SU-DHL-6 (cell line): ENCODE measurements around the gene OR2T27.
"Not testable (repeated sequence)": the region's sequence is repeated elsewhere in the genome, so short reads cannot be mapped to it uniquely, and the experiment has no call there.

ENCODE experiments used
- H2AFZ ChIP-seq: fragments of 200-600 bp; sonication (generic); 2 replicates; pipeline ENCODE4 v1.6.1; 2014; ENCODE audit warnings: low read depth, mild to moderate bottlenecking, moderate library complexity, mixed read lengths, antibody characterized with exemption, low read length; ENCODE audit not compliant: severe bottlenecking
- H3F3A ChIP-seq: fragments of 200-600 bp; shearing (Covaris generic); 2 replicates; pipeline ENCODE4 v1.6.0; 2016; ENCODE audit warnings: antibody characterized with exemption, mild to moderate bottlenecking; ENCODE audit not compliant: insufficient read depth
- H3K27ac ChIP-seq: fragments of 200-600 bp; sonication (generic); 2 replicates; pipeline ENCODE4 v1.5.1; 2016; ENCODE audit warnings: low read depth, mild to moderate bottlenecking, low read length, moderate library complexity, mixed read lengths
- H3K27me3 ChIP-seq: fragments of 200-600 bp; sonication (generic), shearing (Covaris generic); 2 replicates; pipeline ENCODE4 v1.6.0; 2014; ENCODE audit warnings: mild to moderate bottlenecking, low read length
- H3K36me3 ChIP-seq: fragments of 200-600 bp; sonication (generic); 2 replicates; pipeline ENCODE4 v1.6.1; 2014; ENCODE audit warnings: mild to moderate bottlenecking, low read length, mixed read lengths
- H3K4me2 ChIP-seq: fragments of 300-600, 200-600 bp; shearing (Covaris generic), sonication (generic); 2 replicates; pipeline ENCODE4 v1.6.0; 2014; ENCODE audit warnings: low read length, low read depth, mild to moderate bottlenecking; ENCODE audit not compliant: poor library complexity, severe bottlenecking
- H3K4me3 ChIP-seq: fragments of 200-600 bp; sonication (generic); 2 replicates; pipeline ENCODE4 v1.5.1; 2014; ENCODE audit warnings: antibody characterized with exemption, low read length, mild to moderate bottlenecking, mixed read lengths; ENCODE audit not compliant: insufficient read depth, poor library complexity, severe bottlenecking
- H3K79me2 ChIP-seq: fragments of 200-600 bp; sonication (generic); 2 replicates; pipeline ENCODE4 v1.6.1; 2014; ENCODE audit warnings: mild to moderate bottlenecking, low read length, moderate library complexity; ENCODE audit not compliant: insufficient read depth
- H3K9ac ChIP-seq: fragments of 200-600 bp; sonication (generic); 2 replicates; pipeline ENCODE4 v1.7.0; 2014; ENCODE audit warnings: mild to moderate bottlenecking, low read length
- H3K9me2 ChIP-seq: fragments of 200-600 bp; sonication (generic); replicated peaks from 2 replicates; pipeline ENCODE4 v1.6.1; 2014; ENCODE audit warnings: low read length; ENCODE audit not compliant: insufficient read depth
- H3K9me3 ChIP-seq: fragments of 200-600 bp; sonication (generic); 2 replicates; pipeline ENCODE4 v1.6.1; 2014; ENCODE audit warnings: low read length, mixed read lengths; ENCODE audit not compliant: insufficient read depth
- H4K20me1 ChIP-seq: fragments of 200-600 bp; sonication (generic); 2 replicates; pipeline ENCODE4 v1.6.1; 2014; ENCODE audit warnings: low read depth, mild to moderate bottlenecking, antibody characterized with exemption, low read length, moderate library complexity, mixed read lengths
- CTCF ChIP-seq: fragments of 200-600 bp; sonication (generic); IDR thresholded peaks from one replicate; pipeline ENCODE4 v1.5.1; 2017; ENCODE audit warnings: antibody characterized with exemption, mild to moderate bottlenecking, low read length, moderate library complexity; ENCODE audit not compliant: insufficient read depth, poor library complexity, severe bottlenecking
- EZH2phosphoT487 ChIP-seq: fragments of 200-600 bp; sonication (generic), shearing (Covaris generic); conservative IDR thresholded peaks from 2 replicates; pipeline ENCODE4 v1.6.1; 2018; ENCODE audit warnings: mild to moderate bottlenecking, antibody characterized with exemption, low read length, moderate library complexity, mixed read lengths

Gene OR2T27

DNA sequence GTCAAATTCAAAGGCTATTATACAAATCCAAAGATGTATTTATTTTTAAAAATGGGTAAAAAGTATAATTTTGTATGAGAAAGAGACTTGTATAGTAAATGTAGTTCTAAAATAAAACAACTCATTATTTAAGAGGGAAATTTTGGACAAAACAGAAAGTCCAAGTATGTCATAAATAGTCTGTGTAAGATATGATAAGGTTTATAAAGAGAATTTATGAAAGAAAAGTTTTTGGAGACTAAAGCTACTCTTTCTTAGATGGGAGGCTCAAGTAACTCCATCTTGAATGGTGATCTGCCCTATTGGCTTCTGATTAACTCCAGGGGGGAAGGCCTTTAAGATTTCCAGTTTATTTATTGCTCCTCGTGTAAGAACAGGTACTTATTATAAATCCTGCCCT lies 14.7 kb upstream of the OR2T27 start:
- H2AFZ ChIP-seq, result no peak overlapping the region
- TF ChIP-seq EZH2phosphoT487, result no peak
- no peak for TF ChIP-seq CTCF
- no peak overlapping the region for H3K9ac ChIP-seq
- no peaks in the 10 kb centered on the region for H3F3A ChIP-seq
- no peaks in the 10 kb centered on the region for H4K20me1 ChIP-seq
- no peak overlapping the region for H3K4me2 ChIP-seq
- no peaks in the 10 kb centered on the region for H3K36me3 ChIP-seq
- H3K9me3 ChIP-seq, result peaks cover 18% of the 10 kb centered on the region
- H3K27me3 ChIP-seq, result no peaks in the 10 kb centered on the region
- H3K27ac ChIP-seq, result no peak overlapping the region
- H3K4me3 ChIP-seq, result no peak overlapping the region
- no peaks in the 10 kb centered on the region for H3K79me2 ChIP-seq
- H3K9me2 ChIP-seq, result no peaks in the 10 kb centered on the region

- not testable (repeated sequence) for H3K36me3 ChIP-seq, H3K9me3 ChIP-seq, H3K27ac ChIP-seq, H2AFZ ChIP-seq, H3F3A ChIP-seq, H3K27me3 ChIP-seq, H3K9me2 ChIP-seq, H3K4me3 ChIP-seq, H3K9ac ChIP-seq, H3K79me2 ChIP-seq, H3K4me2 ChIP-seq, H4K20me1 ChIP-seq
Measured at GRCh38 chr1:248663453-248664328, 8.4 kb upstream of the OR2T27 start.

GRCh38 chr1:248656797-248657196 lies 1.5 kb upstream of the OR2T27 start:
- not testable (repeated sequence) for H3K9me2 ChIP-seq, H3K36me3 ChIP-seq, H3K4me2 ChIP-seq, H3K9me3 ChIP-seq, H3K4me3 ChIP-seq, H3K27ac ChIP-seq, H3K9ac ChIP-seq, H2AFZ ChIP-seq, H3K27me3 ChIP-seq, H3F3A ChIP-seq, H3K79me2 ChIP-seq, H4K20me1 ChIP-seq

- not testable (repeated sequence) for H3K36me3 ChIP-seq, H3K27ac ChIP-seq, H3K9me2 ChIP-seq, H3K79me2 ChIP-seq, H3K9me3 ChIP-seq, H3F3A ChIP-seq, H4K20me1 ChIP-seq, H3K4me2 ChIP-seq, H3K4me3 ChIP-seq, H3K27me3 ChIP-seq, H2AFZ ChIP-seq, H3K9ac ChIP-seq
Measured at GRCh38 chr1:248648770-248649536, 6.4 kb downstream of the OR2T27 start.

GRCh38 chr1:248645178-248645577 lies 10.2 kb downstream of the OR2T27 start, which contains the start of gene OR2T35:
Gene OR2T35, minus strand, starts transcription at chr1:248645278. Its CDS starts 6,020 bp downstream, at chr1:248639258.
- not testable (repeated sequence) for H3F3A ChIP-seq, H3K27ac ChIP-seq, H4K20me1 ChIP-seq, H3K27me3 ChIP-seq, H3K36me3 ChIP-seq, H3K79me2 ChIP-seq, H2AFZ ChIP-seq, H3K9ac ChIP-seq, H3K9me2 ChIP-seq, H3K9me3 ChIP-seq, H3K4me3 ChIP-seq, H3K4me2 ChIP-seq

- H3K27ac ChIP-seq, H2AFZ ChIP-seq, H3K9ac ChIP-seq, H3K4me3 ChIP-seq, H3K36me3 ChIP-seq, H3K27me3 ChIP-seq, H3K79me2 ChIP-seq, H4K20me1 ChIP-seq, H3K4me2 ChIP-seq, H3K9me3 ChIP-seq, H3F3A ChIP-seq, H3K9me2 ChIP-seq: not testable (repeated sequence)
Measured at GRCh38 chr1:248642971-248643651, 12.2 kb downstream of the OR2T27 start.

DNA sequence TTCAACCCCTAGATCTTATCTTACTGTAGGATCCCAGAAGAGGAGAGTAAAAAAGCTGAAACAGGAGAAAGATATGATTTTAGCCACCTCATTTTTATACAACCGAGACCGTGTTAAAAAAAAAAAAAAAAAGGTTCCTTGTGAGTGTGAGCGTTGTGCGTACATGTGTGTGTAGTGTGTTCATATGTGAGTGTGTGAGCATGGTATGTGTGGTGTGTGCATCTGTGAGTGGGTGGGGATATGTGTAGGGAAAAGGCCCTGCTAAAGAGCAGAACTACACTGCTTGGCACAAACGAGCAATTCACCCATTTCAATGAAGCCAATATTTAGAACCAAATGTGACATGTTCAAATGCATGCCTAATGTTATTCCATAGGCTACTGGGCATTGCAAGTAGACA lies 13.7 kb downstream of the OR2T27 start:
- not testable (repeated sequence) for H3K36me3 ChIP-seq, H3K9me2 ChIP-seq, H4K20me1 ChIP-seq, H3K79me2 ChIP-seq, H3K9ac ChIP-seq, H3K4me2 ChIP-seq, H3K9me3 ChIP-seq, H3K4me3 ChIP-seq, H3F3A ChIP-seq, H3K27ac ChIP-seq, H2AFZ ChIP-seq, H3K27me3 ChIP-seq
